HG03521 (cell line): ENCODE measurements around the gene STPG2.
"Not testable (repeated sequence)": the region's sequence is repeated elsewhere in the genome, so short reads cannot be mapped to it uniquely, and the experiment has no call there.

ENCODE experiments used
- ATAC-seq: cut with Tn5 transposase; IDR thresholded peaks from one replicate; pipeline ENCODE4 v1.9.1; 2021; ENCODE audit warnings: mild to moderate bottlenecking, moderate library complexity; ENCODE audit not compliant: unreplicated experiment

STPG2 gene

GRCh38 chr4:97646997-97647396 is 496.3 kb downstream of the STPG2 start:
- ATAC-seq, result no peak

- ATAC-seq, result no peak
Measured at GRCh38 chr4:97645071-97645821, 498.0 kb downstream of the STPG2 start.

DNA sequence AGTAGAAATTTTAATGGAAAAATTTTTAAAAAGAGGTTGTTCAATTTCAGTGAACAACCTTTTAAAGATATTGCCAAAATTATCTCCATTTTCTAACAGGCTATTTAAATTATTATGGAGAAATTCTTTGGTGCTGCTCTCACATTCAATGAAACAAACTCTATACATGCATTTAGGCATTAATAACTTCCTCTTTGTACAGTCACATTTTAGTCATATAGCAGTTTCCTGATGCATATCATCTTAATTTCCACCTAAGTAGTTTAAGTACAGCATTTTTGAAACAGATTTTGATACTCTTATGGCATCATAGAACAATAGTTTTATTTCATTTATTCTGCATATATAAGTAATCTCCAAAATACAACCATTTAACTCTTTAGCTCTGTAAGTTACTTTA is 500.1 kb downstream of the STPG2 start:
- ATAC-seq, result no peak

DNA sequence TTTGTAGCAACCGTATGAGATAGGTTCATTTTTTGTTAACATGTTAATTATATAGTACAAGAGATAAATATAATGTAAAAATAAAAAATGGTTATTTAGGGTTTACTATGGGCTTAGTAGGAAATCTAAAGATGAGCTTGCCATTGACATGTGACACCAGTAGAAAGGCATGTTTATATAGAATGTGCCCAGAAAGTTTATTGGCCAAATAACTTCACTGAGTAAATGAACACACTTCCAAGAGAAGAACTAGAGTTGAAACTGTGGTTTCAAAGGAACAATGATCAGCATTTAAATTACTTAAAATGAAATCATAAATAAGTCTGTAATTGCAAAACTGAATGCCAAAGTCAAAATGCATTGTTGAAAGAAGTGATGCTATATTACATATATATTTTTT is 503.3 kb downstream of the STPG2 start:
- ATAC-seq, result no peak

GRCh38 chr4:97633831-97634230 is 509.4 kb downstream of the STPG2 start:
- ATAC-seq, result not testable (repeated sequence)

- ATAC-seq, result no peak
Measured at GRCh38 chr4:97627750-97628149, 515.5 kb downstream of the STPG2 start.

DNA sequence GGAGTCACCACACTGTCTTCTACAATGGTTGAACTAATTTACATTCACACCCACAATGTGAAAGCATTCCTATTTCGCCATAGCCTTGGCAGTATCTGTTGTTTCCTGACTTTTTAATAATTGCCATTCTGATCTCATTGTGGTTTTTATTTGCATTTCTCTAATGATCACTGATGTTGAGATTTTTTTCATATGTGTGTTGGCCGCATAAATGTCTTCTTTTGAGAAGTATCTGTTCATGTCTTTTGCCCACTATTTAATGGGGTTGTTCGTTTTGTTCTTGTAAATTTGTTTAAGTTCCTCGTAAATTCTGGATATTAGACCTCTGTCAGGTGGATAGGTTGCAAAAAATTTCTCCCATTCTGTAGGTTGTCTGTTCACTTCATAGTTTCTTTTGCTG is 519.1 kb downstream of the STPG2 start:
- ATAC-seq, result no peak

DNA sequence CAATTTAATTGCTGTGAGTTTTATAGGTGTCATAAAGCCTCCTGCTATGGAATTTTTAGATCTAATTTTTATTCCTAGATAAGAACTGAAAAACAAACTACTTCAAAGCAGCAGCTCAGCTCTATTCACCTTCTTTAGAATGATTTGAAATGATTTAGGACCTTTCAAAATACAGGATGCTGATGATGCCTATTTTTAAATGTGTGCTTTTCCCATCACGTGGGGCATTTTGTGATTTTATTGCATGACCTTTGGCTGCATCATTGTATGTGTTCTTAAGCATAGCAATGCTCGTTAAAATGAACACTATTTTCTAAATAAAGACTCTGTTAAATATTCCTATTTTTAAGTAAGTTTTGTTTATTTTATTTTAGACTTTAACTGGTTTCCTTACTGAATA is 537.3 kb downstream of the STPG2 start:
- ATAC-seq, result no peak

DNA sequence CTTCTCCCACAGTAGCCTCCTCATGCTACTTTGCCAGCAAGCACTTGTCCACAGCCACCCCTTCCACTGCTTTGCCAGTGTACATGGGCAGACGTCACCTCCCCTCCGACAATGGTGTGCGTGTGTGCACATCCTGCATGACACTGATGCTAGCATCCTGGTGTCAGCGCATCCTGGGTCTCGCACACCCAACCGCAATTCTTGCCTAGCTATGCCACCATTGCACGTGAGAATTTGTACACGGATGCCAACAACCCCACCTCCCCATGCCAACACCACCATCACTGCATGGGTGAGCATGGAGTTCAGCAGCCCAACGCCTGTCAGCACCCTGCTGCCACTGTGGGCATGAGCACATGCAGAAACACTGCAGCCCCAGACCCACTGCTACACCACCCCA is 550.0 kb downstream of the STPG2 start:
- ATAC-seq, result no peak

DNA sequence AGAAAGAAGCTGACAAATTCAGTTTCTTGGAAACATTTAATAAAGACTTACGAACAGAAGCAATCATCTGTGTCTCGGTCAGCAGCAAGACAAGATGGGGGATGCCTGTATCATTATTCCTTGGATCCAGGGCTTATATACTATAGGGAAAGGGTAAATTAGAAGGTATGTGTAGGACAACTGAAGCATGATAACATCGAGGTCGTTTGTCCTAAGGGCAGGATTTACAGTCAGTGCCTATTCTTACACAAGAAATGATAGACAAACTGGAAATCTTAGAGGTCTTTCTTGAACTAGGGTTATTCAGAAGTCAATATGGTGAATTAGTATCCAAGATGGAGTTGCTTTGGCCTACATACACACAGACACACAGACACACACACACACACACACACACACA is 553.0 kb downstream of the STPG2 start:
- ATAC-seq, result no peak

DNA sequence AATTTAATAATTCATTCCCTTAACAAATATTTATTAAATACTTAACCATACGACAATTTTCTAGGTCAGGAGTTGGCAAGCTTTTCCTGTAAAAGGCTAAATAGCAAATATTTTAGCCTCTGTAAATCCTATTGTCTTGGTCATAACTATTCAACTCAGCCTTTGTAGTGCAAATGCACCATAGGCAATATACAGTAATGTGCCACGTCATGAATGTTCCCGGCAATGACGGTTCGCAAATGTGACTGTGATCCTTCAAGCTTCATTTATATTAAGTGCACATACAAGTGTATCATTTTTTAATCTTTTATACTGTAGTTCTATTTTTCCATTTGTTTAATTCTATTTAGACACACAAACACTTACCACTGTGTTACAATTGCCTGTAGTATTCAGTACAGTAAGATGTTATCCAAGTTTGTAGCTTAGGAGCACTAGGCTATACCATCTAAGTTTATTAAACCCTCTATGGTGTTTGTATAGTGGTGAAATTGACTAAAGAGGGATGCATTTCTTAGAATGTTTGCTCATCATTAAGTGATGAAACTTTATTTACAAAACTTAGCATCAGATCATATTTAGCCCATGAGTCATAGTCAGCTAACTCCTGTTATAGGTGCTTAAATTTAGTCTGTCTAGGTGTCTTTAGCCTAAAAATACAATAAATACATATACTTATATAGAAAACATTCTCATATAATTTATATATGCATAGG is 553.6 kb downstream of the STPG2 start:
- no peak for ATAC-seq

DNA sequence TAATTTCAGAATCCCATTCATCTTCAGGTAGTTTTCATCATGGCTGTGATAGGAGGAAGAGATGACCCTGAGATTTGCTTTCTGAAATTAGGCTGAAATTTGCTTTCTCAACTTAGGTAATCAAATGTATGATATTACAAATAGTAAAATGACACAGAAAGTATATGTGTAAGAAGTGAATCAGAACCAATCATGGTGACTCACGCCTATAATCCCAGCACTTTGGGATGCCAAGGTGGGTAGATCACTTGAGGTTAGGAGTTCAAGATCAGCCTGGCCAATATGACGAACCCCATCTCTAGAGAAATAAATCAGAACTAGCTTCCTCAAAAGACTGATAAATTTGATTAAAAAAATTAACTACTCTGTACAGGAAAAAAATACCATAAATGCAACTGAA is 555.4 kb downstream of the STPG2 start:
- ATAC-seq, result no peak

DNA sequence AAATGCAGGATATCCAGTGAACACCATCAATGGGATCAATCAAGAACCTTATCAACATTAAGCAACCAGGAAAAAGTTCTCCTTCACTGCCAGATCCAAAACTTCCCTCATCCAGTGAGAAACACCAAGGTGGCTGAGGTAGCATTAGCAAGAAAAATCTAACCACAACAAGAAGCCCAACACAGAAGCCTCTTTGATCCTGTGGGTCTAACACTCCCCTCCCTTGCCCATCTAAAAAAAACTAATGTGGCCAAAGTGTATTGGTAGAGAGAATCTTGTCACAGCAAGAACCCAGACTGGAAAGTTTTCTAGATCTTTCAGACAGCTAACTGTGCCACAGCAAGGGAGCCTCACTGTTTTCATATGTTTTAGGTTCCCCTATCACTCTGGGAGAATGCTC is 558.0 kb downstream of the STPG2 start:
- no peak for ATAC-seq

DNA sequence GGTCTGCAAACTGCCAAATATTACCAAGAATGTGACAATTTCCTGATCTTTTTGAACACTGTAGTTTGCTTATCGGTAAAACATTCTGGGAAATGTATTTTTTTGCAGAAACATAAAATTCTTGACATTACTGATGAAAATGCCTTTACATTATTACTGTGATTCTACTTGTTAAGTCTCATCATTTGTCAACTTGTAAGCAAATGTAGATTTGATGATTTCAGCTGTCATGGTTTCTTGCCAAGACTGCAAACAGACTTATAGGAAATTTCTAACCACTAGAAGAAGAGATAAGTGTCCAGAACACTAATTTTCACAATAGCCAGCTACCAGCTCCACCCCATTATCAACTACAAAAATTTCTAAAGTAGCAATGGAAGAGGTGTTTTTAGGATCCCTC is 560.4 kb downstream of the STPG2 start:
- ATAC-seq, result no peak

- no peak for ATAC-seq
Measured at GRCh38 chr4:97577004-97577403, 566.3 kb downstream of the STPG2 start.

- no peak for ATAC-seq
Measured at GRCh38 chr4:97560009-97560408, 583.3 kb downstream of the STPG2 start.

GRCh38 chr4:97558204-97558778 is 585.0 kb downstream of the STPG2 start:
- no peak for ATAC-seq

- ATAC-seq, result not testable (repeated sequence)
Measured at GRCh38 chr4:97550637-97551036, 592.6 kb downstream of the STPG2 start.

DNA sequence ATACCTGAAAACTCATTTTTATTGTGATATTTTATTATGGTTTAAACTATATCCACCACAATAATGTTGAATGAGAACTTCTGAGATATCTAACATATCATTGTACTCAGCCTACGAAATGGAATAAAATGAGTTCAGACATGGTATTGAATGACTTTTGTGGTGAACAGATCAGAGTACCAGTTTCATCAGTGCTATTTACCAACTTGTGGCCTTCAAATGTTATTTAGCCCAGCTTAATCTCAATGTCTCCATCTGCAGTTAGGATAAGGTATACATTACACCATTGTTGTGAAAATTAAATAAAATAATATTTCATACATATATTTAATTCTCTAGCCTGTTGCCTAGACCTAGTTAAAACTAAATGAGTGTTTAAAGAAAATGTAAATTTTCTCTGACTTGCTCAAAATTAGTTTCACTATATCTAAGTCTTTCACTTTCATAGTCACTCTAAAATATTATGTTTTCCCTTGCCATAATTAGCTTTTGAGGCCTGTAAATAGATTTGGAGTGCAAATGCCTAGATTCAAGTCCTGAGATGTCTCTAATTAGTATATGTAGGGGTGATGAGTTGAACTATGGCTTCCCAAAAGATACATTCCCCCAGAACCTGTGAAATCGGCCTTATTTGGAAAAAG is 594.2 kb downstream of the STPG2 start:
- ATAC-seq, result peak; percentile 50

- ATAC-seq, result no peak
Measured at GRCh38 chr4:97548186-97548585, 595.1 kb downstream of the STPG2 start.

DNA sequence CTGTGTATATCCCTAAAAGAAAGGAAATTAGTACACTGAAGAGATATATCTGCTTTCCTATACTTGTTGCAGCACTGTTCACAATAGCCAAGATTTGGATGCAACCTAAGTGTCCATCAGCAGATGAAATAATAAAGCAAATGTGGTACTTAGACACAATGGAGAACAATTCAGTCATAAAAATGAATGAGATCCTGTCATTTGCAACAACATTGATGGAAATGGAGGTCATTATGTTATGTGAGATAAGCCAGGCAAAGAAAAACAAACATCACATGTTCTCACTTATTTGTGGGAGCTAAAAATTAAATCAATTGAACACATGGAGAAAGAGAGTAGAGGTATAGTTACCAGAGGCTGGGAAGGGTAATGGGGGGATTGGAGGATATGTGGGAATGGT is 611.9 kb downstream of the STPG2 start:
- ATAC-seq, result no peak

- no peak for ATAC-seq
Measured at GRCh38 chr4:97530676-97531075, 612.6 kb downstream of the STPG2 start.
